Measurements from ENCODE around the gene MYO7B. TPM values are rescaled to one million over a fixed set of nuclear protein-coding genes. Genes with fewer than 3 reads are reported as not detected.
"Not testable (repeated sequence)": the region's sequence is repeated elsewhere in the genome, so short reads cannot be mapped to it uniquely, and the experiment has no call there.

Gene MYO7B
- total RNA-seq, 1 donor from 2014 or later, result 5.2 TPM

DNA sequence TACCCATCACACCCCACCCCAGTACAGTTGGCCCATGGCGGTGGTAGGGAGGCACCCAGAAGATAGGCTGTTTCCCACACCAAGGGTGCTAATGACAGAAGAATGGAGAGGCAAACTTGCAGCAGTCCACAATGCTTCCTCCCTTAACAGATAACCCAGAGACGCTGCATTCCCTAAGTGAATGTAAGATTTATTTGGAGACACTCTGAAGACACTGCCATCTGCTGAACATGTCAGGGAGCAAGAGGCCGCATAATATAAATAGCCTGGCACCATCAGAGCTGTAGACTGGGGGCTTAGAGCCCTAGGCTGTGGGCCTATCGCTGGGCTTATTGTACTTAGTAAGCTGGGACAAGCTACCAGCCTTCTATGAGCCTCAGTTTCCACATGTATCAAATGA lies 7.0 kb upstream of the MYO7B start:
- DNase-seq (no peak), ATAC-seq (no peak)
- H3K36me3 ChIP-seq, result peaks cover under 1% of the 10 kb centered on the region
- peaks cover 22% of the 10 kb centered on the region for H3K4me1 ChIP-seq
- no peaks in the 10 kb centered on the region for H3K27me3 ChIP-seq (ENCODE audit: low read depth)
- H3K9me3 ChIP-seq, result no peaks in the 10 kb centered on the region
- no peak overlapping the region for H3K4me3 ChIP-seq
- H3K27ac ChIP-seq, result no peak overlapping the region
- TF ChIP-seq, protein P1, sequence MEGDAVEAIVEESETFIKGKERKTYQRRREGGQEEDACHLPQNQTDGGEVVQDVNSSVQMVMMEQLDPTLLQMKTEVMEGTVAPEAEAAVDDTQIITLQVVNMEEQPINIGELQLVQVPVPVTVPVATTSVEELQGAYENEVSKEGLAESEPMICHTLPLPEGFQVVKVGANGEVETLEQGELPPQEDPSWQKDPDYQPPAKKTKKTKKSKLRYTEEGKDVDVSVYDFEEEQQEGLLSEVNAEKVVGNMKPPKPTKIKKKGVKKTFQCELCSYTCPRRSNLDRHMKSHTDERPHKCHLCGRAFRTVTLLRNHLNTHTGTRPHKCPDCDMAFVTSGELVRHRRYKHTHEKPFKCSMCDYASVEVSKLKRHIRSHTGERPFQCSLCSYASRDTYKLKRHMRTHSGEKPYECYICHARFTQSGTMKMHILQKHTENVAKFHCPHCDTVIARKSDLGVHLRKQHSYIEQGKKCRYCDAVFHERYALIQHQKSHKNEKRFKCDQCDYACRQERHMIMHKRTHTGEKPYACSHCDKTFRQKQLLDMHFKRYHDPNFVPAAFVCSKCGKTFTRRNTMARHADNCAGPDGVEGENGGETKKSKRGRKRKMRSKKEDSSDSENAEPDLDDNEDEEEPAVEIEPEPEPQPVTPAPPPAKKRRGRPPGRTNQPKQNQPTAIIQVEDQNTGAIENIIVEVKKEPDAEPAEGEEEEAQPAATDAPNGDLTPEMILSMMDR (IDR thresholded peaks at IDR 0.05), result no peak
- intact Hi-C loops (cut with DNase I), result no loop called here

DNA sequence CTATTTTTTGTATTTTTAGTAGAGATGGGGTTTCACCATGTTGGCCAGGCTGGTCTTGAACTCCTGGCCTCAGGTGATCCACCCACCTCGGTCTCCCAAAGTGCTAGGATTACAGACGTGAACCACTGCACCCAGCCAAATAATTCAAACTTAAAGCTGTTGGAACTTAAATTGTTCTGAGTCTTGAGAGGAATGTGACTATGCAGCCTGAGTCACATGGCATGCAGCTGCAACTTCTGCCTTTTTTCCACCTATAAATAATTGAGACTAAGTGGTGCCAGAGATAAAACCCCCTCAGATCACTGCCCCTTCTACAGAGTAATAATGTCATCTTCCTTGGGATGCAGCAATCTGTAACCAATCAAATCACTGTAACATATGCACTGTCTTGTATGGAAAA lies 6.1 kb upstream of the MYO7B start:
- DNase-seq; H3K27me3 ChIP-seq (ENCODE audit: low read depth); H3K27ac ChIP-seq; H3K36me3 ChIP-seq; intact Hi-C loops (cut with DNase I); ATAC-seq; H3K4me3 ChIP-seq; H3K9me3 ChIP-seq: not testable (repeated sequence)
- peaks cover 16% of the 10 kb centered on the region for H3K4me1 ChIP-seq

DNA sequence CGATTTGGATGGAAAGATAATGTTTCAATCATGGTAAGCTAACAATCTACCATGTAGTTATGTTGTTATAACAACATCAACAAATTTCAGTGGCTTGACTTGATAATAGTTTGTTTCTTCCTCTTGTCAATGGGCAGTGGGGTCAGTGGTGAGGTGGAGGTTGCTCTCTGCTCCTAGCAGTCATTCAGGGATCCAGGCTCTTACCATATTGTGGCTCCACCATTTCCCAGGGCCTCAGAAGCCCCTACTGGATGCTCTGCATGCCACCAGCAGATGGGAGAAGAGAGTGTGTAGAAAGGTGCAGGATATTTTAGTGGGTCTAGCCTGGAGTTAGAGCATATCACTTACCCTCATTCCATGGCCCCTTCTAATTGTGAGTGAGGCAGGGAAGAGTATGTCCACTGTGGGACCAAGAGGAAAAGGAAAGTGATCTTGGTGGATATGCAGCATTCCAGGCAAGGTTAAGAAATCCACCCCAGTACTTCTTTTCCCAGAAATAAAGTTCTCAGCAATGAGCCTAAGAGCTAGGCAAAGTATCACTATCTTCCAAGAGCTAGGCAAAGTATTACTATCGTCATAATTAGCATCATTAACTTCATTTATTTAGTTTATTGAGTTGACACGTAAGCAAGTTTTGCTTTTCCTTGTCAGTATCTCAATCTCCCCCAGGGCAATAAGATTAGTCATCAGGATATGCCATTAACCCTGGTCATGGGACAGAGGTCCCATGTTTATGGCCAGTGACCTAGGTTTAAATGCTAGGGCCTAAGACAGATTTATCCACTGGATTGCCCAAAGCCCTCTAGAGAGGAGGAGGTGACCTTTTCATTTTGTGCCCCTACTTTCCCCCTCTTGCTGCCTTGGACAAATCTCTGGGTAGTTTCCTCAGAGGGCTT lies 5.0 kb upstream of the MYO7B start:
- Histone ChIP-seq H3K27ac (no peak overlapping the region), H3K36me3 (no peaks in the 10 kb centered on the region), H3K27me3 (ENCODE audit: low read depth) (peaks cover 5% of the 10 kb centered on the region), H3K4me1 (peaks cover 7% of the 10 kb centered on the region), H3K4me3 (no peak overlapping the region), H3K9me3 (no peaks in the 10 kb centered on the region)
- intact Hi-C loops (cut with DNase I), result no loop called here
- ATAC-seq (no peak), DNase-seq (no peak)
- TF ChIP-seq, protein P1 (IDR thresholded peaks at IDR 0.05), result no peak

DNA sequence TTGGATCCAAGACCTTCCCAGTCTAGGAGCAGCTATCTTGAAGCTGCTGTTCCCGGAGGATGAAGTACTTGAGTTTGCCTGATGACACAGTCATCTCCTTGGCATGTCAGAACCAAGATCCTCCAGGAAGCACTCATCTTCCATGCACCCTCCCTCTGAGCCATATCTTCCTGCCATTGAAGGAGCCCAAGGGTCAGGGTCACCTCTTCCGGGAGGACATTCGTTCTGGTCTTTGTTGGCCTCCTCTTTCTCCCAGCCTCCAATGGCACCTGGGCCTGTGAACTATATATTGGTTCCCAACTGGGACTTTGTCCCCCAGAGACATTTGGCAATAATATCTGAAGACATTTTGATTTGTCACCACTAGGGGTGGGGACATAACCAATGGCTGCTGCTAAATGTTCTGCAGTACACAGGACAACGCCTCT lies 4.2 kb upstream of the MYO7B start:
- no peak overlapping the region for H3K4me3 ChIP-seq
- intact Hi-C loops (cut with DNase I), result no loop called here
- TF ChIP-seq, protein P1 (IDR thresholded peaks at IDR 0.05), result no peak
- H3K9me3 ChIP-seq, result no peaks in the 10 kb centered on the region
- H3K27me3 ChIP-seq (ENCODE audit: low read depth), result peaks cover 9% of the 10 kb centered on the region
- ATAC-seq (no peak), DNase-seq (no peak)
- peaks cover 7% of the 10 kb centered on the region for H3K4me1 ChIP-seq
- H3K36me3 ChIP-seq, result no peaks in the 10 kb centered on the region
- H3K27ac ChIP-seq, result no peak overlapping the region

DNA sequence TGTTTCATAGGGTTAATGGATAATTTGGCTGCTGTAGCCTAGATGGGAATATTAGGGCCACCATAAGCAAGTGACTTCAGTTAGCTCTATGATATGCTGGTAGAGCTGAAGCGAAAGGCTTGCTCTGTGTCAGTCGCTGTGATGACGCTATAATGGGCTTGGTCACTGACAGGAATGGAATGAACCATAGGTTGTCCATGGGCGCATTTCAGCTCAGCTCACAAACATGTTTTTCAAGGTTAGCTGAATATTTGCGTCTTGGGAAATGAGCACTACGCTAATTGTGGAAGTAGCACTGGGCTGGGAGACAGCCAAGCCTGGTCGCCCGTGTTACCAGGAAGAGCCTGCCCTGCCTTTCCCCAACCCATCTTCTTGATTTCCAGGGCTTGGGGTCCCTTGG lies 3.2 kb upstream of the MYO7B start:
- intact Hi-C loops (cut with DNase I), result no loop called here
- DNase-seq (no peak), ATAC-seq (no peak)
- no peak overlapping the region for H3K27ac ChIP-seq
- H3K36me3 ChIP-seq, result no peaks in the 10 kb centered on the region
- H3K4me1 ChIP-seq, result peaks cover 4% of the 10 kb centered on the region
- TF ChIP-seq, protein P1 (IDR thresholded peaks at IDR 0.05), result no peak
- H3K27me3 ChIP-seq (ENCODE audit: low read depth), result peaks cover 9% of the 10 kb centered on the region
- no peak overlapping the region for H3K4me3 ChIP-seq
- H3K9me3 ChIP-seq, result no peaks in the 10 kb centered on the region

DNA sequence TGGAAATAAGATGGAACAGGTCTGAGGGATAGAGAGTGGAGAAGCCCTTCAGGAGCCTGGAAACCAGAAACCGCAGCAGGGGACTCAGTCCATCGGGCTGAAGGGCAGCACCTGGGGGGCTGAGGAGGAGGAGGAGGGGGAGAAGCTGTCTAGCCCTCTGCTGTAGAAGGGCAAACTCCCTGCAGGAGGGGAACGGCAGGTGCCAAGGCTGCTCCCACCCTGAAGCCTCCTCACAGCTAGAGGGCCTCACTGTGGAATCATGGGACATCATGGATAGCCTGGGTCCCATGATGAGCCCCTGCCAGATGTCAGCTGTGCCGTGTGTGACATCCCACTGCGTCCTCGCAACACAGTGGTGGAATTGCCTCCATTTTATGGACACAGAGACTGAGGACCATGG lies 435 bp downstream of the MYO7B start:
- TF ChIP-seq, protein P1 (IDR thresholded peaks at IDR 0.05), result no peak
- no peak for DNase-seq
- H3K27ac ChIP-seq, result no peak overlapping the region
- no peak overlapping the region for H3K4me3 ChIP-seq
- H3K4me1 ChIP-seq, result no peaks in the 10 kb centered on the region
- H3K9me3 ChIP-seq, result no peaks in the 10 kb centered on the region
- H3K36me3 ChIP-seq, result no peaks in the 10 kb centered on the region
- ATAC-seq, result no peak
- H3K27me3 ChIP-seq (ENCODE audit: low read depth), result peaks cover 9% of the 10 kb centered on the region
- intact Hi-C loops (cut with DNase I), result no loop called here
